HEK293 (cell line): ENCODE results near the gene FLNA.

Source experiments
- CTCF ChIA-PET: fragments of 350-600 bp; formaldehyde crosslinking; extraction: SDS; loops from one replicate; lab custom pipeline; 2021; ENCODE audit warnings: antibody characterized with exemption; lab: Yijun Ruan, JAX
- POLR2A ChIA-PET: fragments of 300-600 bp; formaldehyde crosslinking; extraction: SDS; loops from one replicate; lab custom pipeline; 2020; ENCODE audit warnings: antibody characterized with exemption, inconsistent platforms; lab: Yijun Ruan, JAX
- H3K27ac ChIP-seq: fragments of 200-500 bp; sonication (Bioruptor generic); 2 replicates; pipeline ENCODE4 v1.5.1; 2014; ENCODE audit warnings: low read depth, low read length, control low read depth, inconsistent platforms; ENCODE audit errors: extremely low read depth
- H3K36me3 ChIP-seq, 2 experiments: fragments of 200-500 bp in 1 of 2; sonication (Bioruptor generic) in 1 of 2; 1 replicate in 1 of 2; 2 replicates in 1 of 2; pipeline ENCODE4 v1.5.1; 2014 to 2017; ENCODE audit warnings: inconsistent platforms in 2 of 2, low read length in 2 of 2; ENCODE audit not compliant: control insufficient read depth in 2 of 2, insufficient read depth in 1 of 2
- H3K4me1 ChIP-seq: fragments of 200-500 bp; sonication (Bioruptor generic); 2 replicates; pipeline ENCODE4 v1.5.1; 2014; ENCODE audit warnings: mild to moderate bottlenecking, low read length, inconsistent platforms; ENCODE audit not compliant: control insufficient read depth, insufficient read depth
- H3K4me3 ChIP-seq: 2 replicates; pipeline ENCODE4 v1.5.1; 2011; ENCODE audit warnings: low read depth, mild to moderate bottlenecking, control low read depth, low read length, moderate library complexity
- H3K9me3 ChIP-seq: fragments of 200-500 bp; sonication (Bioruptor generic); 2 replicates; pipeline ENCODE4 v1.5.1; 2014; ENCODE audit warnings: low read depth, low read length, inconsistent platforms; ENCODE audit not compliant: control insufficient read depth, insufficient read depth
- GFI1B ChIP-seq: fragments of 450-650 bp; formaldehyde crosslinking; IDR thresholded peaks from 2 replicates; pipeline ENCODE4 v1.5.1; 2016; ENCODE audit warnings: missing biosample characterization, missing genetic modification characterization
- GLI2 ChIP-seq: fragments of 450-650 bp; formaldehyde crosslinking; IDR thresholded peaks from 2 replicates; pipeline ENCODE4; 2017; ENCODE audit warnings: missing biosample characterization, missing genetic modification characterization, low read depth, borderline replicate concordance
- OVOL3 ChIP-seq: fragments of 450-650 bp; formaldehyde crosslinking; IDR thresholded peaks from 2 replicates; pipeline ENCODE4 v1.5.1; 2016; ENCODE audit warnings: missing biosample characterization, missing genetic modification characterization
- ZBTB1 ChIP-seq: fragments of 450-650 bp; formaldehyde crosslinking; IDR thresholded peaks from 2 replicates; pipeline ENCODE4 v1.5.1; 2016; ENCODE audit warnings: missing biosample characterization, missing genetic modification characterization
- ZFP37 ChIP-seq: fragments of 450-650 bp; formaldehyde crosslinking; IDR thresholded peaks from 2 replicates; pipeline ENCODE4 v1.5.1; 2016; ENCODE audit warnings: missing biosample characterization, missing genetic modification characterization
- ZNF121 ChIP-seq: fragments of 450-650 bp; formaldehyde crosslinking; IDR thresholded peaks from 2 replicates; pipeline ENCODE4 v1.5.1; 2016; ENCODE audit warnings: missing biosample characterization, missing genetic modification characterization
- ZNF140 ChIP-seq: fragments of 450-650 bp; formaldehyde crosslinking; IDR thresholded peaks from 2 replicates; pipeline ENCODE4 v1.5.1; 2016; ENCODE audit warnings: missing biosample characterization, missing genetic modification characterization
- ZNF184 ChIP-seq: fragments of 450-650 bp; IDR thresholded peaks from 2 replicates; pipeline ENCODE4 v1.5.1; 2018; ENCODE audit warnings: missing biosample characterization, mild to moderate bottlenecking, missing genetic modification characterization
- ZNF394 ChIP-seq: fragments of 450-650 bp; formaldehyde crosslinking; IDR thresholded peaks from 2 replicates; pipeline ENCODE4 v1.5.1; 2016; ENCODE audit warnings: missing biosample characterization, missing genetic modification characterization, mild to moderate bottlenecking, moderate library complexity, borderline replicate concordance
- ZNF529 ChIP-seq: fragments of 450-650 bp; formaldehyde crosslinking; IDR thresholded peaks from 2 replicates; pipeline ENCODE4 v1.5.1; 2017; ENCODE audit warnings: missing genetic modification characterization, missing biosample characterization; ENCODE audit not compliant: insufficient replicate concordance
- ZNF654 ChIP-seq: fragments of 450-650 bp; formaldehyde crosslinking; IDR thresholded peaks from 2 replicates; pipeline ENCODE4 v1.5.1; 2016; ENCODE audit warnings: low read depth, missing biosample characterization, missing genetic modification characterization
- ZNF777 ChIP-seq: fragments of 450-650 bp; formaldehyde crosslinking; IDR thresholded peaks from 2 replicates; pipeline ENCODE4 v1.5.1; 2017; ENCODE audit warnings: missing biosample characterization, missing genetic modification characterization, borderline replicate concordance

FLNA gene

GRCh38 chrX:154302998-154303397, 71.4 kb downstream of the FLNA start (continued):
- TF ChIP-seq ZNF121 (tag by site-specific recombination): 0 out of 2 replicates have a peak, but pooled peaks have one; percentile 48
- peak; percentile 88; the same call in 1 of the 2 replicates for TF ChIP-seq ZNF140 (tag by site-specific recombination)
- peak; percentile 59 for TF ChIP-seq ZNF654 (tag by site-specific recombination)
- TF ChIP-seq GLI2 (tag by site-specific recombination): peak; percentile 73; the same call in 1 of the 2 replicates
- TF ChIP-seq GFI1B (tag by site-specific recombination): peak; percentile 56; the same call in 1 of the 2 replicates
- peak; percentile 99 for TF ChIP-seq ZNF394 (tag by site-specific recombination)
- peak; percentile 89 for TF ChIP-seq ZFP37 (tag by site-specific recombination)
- TF ChIP-seq ZBTB1 (tag by site-specific recombination): 0 out of 2 replicates have a peak, but pooled peaks have one; percentile 36
- 0 out of 2 replicates have a peak, but pooled peaks have one; percentile 18 for TF ChIP-seq OVOL3 (tag by site-specific recombination)
- peak; percentile 79 for TF ChIP-seq ZNF529 (tag by site-specific recombination)

GRCh38 chrX:154300816-154301215, 73.6 kb downstream of the FLNA start:
- ChIA-PET CTCF (no interaction called here), POLR2A (no interaction called here)
- no peaks in the 10 kb centered on the region for H3K9me3 ChIP-seq
- no peaks in the 10 kb centered on the region for H3K4me1 ChIP-seq
- no peak overlapping the region for H3K27ac ChIP-seq
- H3K36me3 ChIP-seq: no peaks in the 10 kb centered on the region
- no peak overlapping the region for H3K4me3 ChIP-seq
- TF ChIP-seq ZNF777: no peak
- TF ChIP-seq ZNF184 (tag by site-specific recombination): no peak
